Loucy (cell line): ENCODE measurements around the gene FAM209B.

Source experiments
- EZH2phosphoT487 ChIP-seq: fragments of 200-600 bp; IDR thresholded peaks from 2 replicates; pipeline ENCODE4 v1.6.1; 2018; ENCODE audit warnings: antibody characterized with exemption, mild to moderate bottlenecking, moderate library complexity, borderline replicate concordance
- TF ChIP-seq, protein P1 (sequence below): fragments of 200-600 bp; sonication (generic); conservative IDR thresholded peaks from 2 replicates; pipeline ENCODE4 v1.5.1; 2014; ENCODE audit warnings: mild to moderate bottlenecking, antibody characterized with exemption, low read length

DNA sequence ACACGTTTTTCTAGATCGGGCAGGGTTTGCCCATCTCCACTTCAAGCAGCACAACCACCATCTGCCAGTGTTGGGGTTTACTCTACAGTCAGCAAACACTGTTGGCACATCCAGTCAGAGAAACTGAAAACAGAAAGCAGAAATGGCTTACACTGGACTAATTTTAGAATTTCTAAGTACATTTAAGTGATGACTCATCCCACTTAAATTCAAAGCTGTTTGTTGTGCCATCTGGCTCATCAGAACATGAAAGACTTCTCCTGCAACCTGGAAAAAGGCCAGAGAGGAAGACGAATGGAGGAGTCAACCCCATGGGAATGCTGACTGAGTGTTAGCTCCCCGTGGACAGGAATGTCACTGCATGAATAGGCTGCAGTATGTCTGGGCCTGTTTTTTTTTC, 21.8 kb downstream of the FAM209B start:
- TF ChIP-seq, protein P1, sequence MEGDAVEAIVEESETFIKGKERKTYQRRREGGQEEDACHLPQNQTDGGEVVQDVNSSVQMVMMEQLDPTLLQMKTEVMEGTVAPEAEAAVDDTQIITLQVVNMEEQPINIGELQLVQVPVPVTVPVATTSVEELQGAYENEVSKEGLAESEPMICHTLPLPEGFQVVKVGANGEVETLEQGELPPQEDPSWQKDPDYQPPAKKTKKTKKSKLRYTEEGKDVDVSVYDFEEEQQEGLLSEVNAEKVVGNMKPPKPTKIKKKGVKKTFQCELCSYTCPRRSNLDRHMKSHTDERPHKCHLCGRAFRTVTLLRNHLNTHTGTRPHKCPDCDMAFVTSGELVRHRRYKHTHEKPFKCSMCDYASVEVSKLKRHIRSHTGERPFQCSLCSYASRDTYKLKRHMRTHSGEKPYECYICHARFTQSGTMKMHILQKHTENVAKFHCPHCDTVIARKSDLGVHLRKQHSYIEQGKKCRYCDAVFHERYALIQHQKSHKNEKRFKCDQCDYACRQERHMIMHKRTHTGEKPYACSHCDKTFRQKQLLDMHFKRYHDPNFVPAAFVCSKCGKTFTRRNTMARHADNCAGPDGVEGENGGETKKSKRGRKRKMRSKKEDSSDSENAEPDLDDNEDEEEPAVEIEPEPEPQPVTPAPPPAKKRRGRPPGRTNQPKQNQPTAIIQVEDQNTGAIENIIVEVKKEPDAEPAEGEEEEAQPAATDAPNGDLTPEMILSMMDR: no peak
- TF ChIP-seq EZH2phosphoT487: no peak
